Tibial artery (tissue), 4 donors: Measurements from ENCODE around the gene PPP6R3.

Source experiments
- DNase-seq, 2 donors: peaks; one replicate each; pipeline ENCODE4 v3.0.0-alpha.2; 2019
- H3K27ac ChIP-seq, 2 donors: fragments of 200-600 bp; sonication (generic) in 1 of 2; 1 replicate in 1 of 2; 2 replicates in 1 of 2; pipeline ENCODE4 v1.5.1; 2018 to 2019; ENCODE audit warnings: mild to moderate bottlenecking in 1 of 2
- H3K27me3 ChIP-seq, 2 donors: fragments of 200-600 bp; sonication (generic) in 1 of 2; one replicate each; pipeline versions ENCODE4 v1.5.1 to v1.6.0; 2016 to 2019
- H3K36me3 ChIP-seq, 3 donors: fragments of 200-600 bp; sonication (generic) in 2 of 3; one replicate each; pipeline ENCODE4 v1.5.1; 2016 to 2019; ENCODE audit warnings: mild to moderate bottlenecking in 2 of 3
- H3K4me1 ChIP-seq, 4 donors: fragments of 200-600 bp; sonication (generic) in 2 of 4; 1 replicate in 3 of 4; 2 replicates in 1 of 4; pipeline ENCODE4 v1.5.1; 2016 to 2019
- H3K4me3 ChIP-seq, 2 donors: fragments of 200-600 bp; sonication (generic) in 1 of 2; 1 replicate in 1 of 2; 2 replicates in 1 of 2; pipeline ENCODE4 v1.5.1; 2018 to 2019; ENCODE audit warnings: mild to moderate bottlenecking in 2 of 2
- H3K9me3 ChIP-seq, 3 donors: fragments of 200-600 bp; sonication (generic) in 1 of 3; one replicate each; pipeline ENCODE4 v1.5.1; 2016 to 2019
- intact Hi-C: fragments of 100-400 bp; cut with DNase I; formaldehyde crosslinking; loops from one replicate; pipeline ENCODE4 v1.15.0; 2023; ENCODE audit warnings: low total_unique reads
- TF ChIP-seq, protein P1 (sequence below), 2 experiments: fragments of 200-600 bp in 1 of 2; fragments of 450-650 bp in 1 of 2; IDR thresholded peaks; one replicate each; pipeline ENCODE4 v1.5.1; 2017 to 2019; ENCODE audit warnings: antibody characterized with exemption in 2 of 2, mild to moderate bottlenecking in 1 of 2, moderate library complexity in 1 of 2

The PPP6R3 gene

DNA sequence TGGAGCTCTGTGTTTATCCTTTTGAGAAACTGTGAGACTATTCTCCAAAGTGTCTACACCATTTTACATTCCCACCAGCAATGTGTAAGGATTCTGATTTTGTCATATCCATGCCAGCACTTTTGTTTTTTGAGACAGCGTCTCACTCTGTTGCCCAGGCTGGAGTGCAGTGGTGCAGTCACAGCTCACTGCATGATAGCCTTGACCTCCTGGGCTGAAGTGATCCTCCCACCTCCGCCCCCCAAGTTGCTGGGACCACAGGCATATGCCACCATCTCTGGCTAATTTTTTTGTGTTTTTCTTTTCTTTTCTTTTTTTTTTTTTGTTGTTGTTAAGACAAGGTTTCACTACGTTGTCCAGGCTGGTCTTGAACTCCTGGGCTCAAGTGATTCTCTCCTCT is 35.3 kb downstream of the PPP6R3 start:
- no peak for DNase-seq
- Histone ChIP-seq H3K4me3 (no peak overlapping the region), H3K36me3 (no peaks in the 10 kb centered on the region), H3K27me3 (no peaks in the 10 kb centered on the region), H3K4me1 (peaks cover 0 to 73% (median 26%) of the 10 kb centered on the region in 4 donors), H3K27ac (no peak overlapping the region), H3K9me3 (no peaks in the 10 kb centered on the region)
- intact Hi-C loops = no loop called here
- TF ChIP-seq, protein P1, sequence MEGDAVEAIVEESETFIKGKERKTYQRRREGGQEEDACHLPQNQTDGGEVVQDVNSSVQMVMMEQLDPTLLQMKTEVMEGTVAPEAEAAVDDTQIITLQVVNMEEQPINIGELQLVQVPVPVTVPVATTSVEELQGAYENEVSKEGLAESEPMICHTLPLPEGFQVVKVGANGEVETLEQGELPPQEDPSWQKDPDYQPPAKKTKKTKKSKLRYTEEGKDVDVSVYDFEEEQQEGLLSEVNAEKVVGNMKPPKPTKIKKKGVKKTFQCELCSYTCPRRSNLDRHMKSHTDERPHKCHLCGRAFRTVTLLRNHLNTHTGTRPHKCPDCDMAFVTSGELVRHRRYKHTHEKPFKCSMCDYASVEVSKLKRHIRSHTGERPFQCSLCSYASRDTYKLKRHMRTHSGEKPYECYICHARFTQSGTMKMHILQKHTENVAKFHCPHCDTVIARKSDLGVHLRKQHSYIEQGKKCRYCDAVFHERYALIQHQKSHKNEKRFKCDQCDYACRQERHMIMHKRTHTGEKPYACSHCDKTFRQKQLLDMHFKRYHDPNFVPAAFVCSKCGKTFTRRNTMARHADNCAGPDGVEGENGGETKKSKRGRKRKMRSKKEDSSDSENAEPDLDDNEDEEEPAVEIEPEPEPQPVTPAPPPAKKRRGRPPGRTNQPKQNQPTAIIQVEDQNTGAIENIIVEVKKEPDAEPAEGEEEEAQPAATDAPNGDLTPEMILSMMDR (IDR thresholded peaks at IDR 0.05) = no peak

GRCh38 chr11:68497761-68498160 is 37.2 kb downstream of the PPP6R3 start:
- H3K36me3 ChIP-seq = no peaks in the 10 kb centered on the region
- no peaks in the 10 kb centered on the region for H3K9me3 ChIP-seq
- intact Hi-C loops = no loop called here
- H3K4me3 ChIP-seq = no peak overlapping the region
- H3K4me1 ChIP-seq = peaks cover 0 to 80% (median 34%) of the 10 kb centered on the region in 4 donors
- no peaks in the 10 kb centered on the region for H3K27me3 ChIP-seq
- no peak for DNase-seq
- TF ChIP-seq, protein P1 (IDR thresholded peaks at IDR 0.05) = no peak
- H3K27ac ChIP-seq = no peak overlapping the region

DNA sequence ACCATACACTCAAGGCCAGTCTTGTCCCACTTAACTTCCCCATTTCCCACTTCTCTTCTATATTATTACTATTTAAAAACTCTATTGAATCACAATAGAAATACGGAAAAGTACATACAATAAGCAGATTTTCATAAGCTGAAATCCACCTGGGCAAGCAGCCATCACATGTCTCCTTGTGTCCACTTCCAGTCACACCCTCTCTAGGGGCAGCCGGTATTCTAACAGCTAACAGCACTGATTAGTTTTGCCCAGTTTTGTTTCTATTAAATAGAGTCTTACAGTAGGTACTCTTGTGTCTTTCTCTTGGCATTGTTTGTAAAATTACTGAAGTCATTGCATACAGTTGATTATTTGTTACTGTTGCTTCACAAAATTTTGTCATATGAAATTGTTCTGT is 37.8 kb downstream of the PPP6R3 start:
- no peak overlapping the region for H3K27ac ChIP-seq
- TF ChIP-seq, protein P1 (IDR thresholded peaks at IDR 0.05) = no peak
- DNase-seq = no peak
- H3K27me3 ChIP-seq = no peaks in the 10 kb centered on the region
- H3K36me3 ChIP-seq = no peaks in the 10 kb centered on the region
- H3K9me3 ChIP-seq = no peaks in the 10 kb centered on the region
- peaks cover 0 to 83% (median 38%) of the 10 kb centered on the region in 4 donors for H3K4me1 ChIP-seq
- no peak overlapping the region for H3K4me3 ChIP-seq
- intact Hi-C loops = no loop called here

- intact Hi-C loops = no loop called here
- no peak overlapping the region for H3K4me3 ChIP-seq
- H3K4me1 ChIP-seq = peaks cover 0 to 87% (median 44%) of the 10 kb centered on the region in 4 donors
Observed at GRCh38 chr11:68498903-68499883, 38.6 kb downstream of the PPP6R3 start.

DNA sequence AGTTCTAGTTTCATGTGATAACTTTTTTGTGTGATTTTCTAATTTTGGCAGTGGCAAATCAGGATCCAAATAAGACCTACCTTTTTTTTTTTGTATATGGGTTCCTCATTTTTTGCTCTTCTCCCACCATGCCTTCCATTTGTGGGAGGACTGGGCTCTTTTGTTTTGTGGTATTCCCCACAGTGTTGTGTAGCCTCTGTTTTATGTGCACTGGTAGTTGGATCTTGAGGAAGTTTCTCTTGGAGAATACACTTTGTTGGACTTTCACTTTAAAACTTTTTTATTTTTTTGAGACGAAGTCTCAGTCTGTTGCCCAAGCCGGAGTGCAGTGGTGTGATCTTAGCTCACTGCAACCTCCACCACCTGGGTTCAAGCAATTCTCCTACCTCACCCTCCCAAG is 39.7 kb downstream of the PPP6R3 start:
- no peak for DNase-seq
- no peaks in the 10 kb centered on the region for H3K9me3 ChIP-seq
- no peaks in the 10 kb centered on the region for H3K27me3 ChIP-seq
- H3K4me1 ChIP-seq = peaks cover 0 to 90% (median 52%) of the 10 kb centered on the region in 4 donors
- intact Hi-C loops = no loop called here
- H3K4me3 ChIP-seq = no peak overlapping the region
- no peak overlapping the region for H3K27ac ChIP-seq
- H3K36me3 ChIP-seq = no peaks in the 10 kb centered on the region
- TF ChIP-seq, protein P1 (IDR thresholded peaks at IDR 0.05) = no peak

More at GRCh38 chr11:68498903-68499883, 38.6 kb downstream of the PPP6R3 start:
- H3K36me3 ChIP-seq = no peaks in the 10 kb centered on the region
- H3K27me3 ChIP-seq = no peaks in the 10 kb centered on the region
- no peak overlapping the region for H3K27ac ChIP-seq
- no peak for DNase-seq
- no peaks in the 10 kb centered on the region for H3K9me3 ChIP-seq
- TF ChIP-seq, protein P1 (IDR thresholded peaks at IDR 0.05) = no peak
